GM19467 (cell line): ENCODE measurements around the gene RNU2-63P.
"Not testable (repeated sequence)": the region's sequence is repeated elsewhere in the genome, so short reads cannot be mapped to it uniquely, and the experiment has no call there.

Experiments used
- ATAC-seq: cut with Tn5 transposase; IDR thresholded peaks from one replicate; pipeline ENCODE4 v1.9.1; 2021; ENCODE audit warnings: mild to moderate bottlenecking, moderate library complexity; ENCODE audit not compliant: unreplicated experiment

The RNU2-63P gene

GRCh38 chr2:88016086-88016959, at the start of gene RNU2-63P:
Gene RNU2-63P (minus strand): TSS chr2:88016547.
- ATAC-seq = peak; percentile 75

GRCh38 chr2:88061295-88061694, 44.9 kb upstream of the RNU2-63P start:
- no peak for ATAC-seq

DNA sequence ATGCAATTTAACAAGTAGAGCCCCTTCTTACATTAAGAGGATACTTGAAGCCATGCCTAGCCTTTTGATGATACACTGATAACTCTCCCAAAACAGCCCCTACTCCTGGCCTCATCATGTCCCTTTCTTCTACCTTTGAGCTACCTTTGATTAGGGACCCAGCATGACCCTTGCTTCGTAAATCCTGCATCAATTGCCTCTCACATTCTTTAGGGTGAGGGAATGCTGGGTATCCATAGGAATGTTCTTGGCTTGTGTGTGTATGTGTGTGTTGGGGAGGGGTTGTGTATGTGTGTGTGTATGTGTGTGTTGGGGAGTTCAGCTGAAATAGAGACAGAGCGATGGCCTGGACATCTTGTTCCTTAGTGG, 44.5 kb upstream of the RNU2-63P start:
- no peak for ATAC-seq

DNA sequence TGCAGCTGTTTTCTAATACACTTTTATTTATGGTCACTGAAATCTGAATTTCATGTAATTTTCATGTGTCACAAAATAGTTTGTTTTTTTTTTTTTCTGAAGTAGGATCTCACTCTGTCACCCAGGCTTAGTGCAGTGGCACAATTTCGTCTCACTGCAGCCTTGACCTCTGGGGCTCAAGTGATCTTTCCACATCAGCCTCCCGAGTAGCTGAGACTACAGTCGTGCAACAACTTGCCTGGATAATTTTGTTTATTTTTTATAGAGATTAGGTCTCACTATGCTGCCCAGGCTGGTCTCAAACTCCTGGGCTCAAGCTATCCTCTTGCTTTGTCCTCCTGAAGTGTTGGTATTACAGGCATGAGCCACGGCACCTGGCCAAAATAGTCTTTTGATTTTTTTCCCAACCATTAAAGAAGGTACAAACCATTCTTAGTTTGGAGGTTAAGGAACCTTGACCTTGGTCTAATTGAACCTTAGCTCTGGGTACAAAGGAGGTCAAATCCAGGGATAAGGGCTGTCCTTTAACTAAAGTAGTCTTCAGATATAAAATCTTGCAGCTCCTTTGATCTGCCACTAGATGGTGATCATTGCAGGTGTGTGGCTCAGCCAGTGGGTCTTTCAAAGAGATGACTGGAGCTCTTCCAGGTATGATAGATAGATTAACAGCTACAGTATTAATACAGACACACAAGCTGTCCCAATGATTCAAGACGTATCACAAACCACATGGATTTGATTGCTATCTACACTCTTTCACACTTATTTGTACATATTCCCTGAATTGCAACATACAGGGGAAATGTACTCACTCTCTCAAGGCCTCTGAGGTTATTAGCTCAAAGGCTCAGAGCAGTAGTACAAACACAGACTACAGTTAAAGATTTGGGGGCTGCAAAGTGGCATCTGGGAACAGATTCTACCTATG, 43.9 kb upstream of the RNU2-63P start:
- ATAC-seq = peak; percentile 46

GRCh38 chr2:88058191-88058590, 41.8 kb upstream of the RNU2-63P start:
- ATAC-seq = no peak

- no peak for ATAC-seq
Observed at GRCh38 chr2:88057437-88057844, 41.1 kb upstream of the RNU2-63P start.

DNA sequence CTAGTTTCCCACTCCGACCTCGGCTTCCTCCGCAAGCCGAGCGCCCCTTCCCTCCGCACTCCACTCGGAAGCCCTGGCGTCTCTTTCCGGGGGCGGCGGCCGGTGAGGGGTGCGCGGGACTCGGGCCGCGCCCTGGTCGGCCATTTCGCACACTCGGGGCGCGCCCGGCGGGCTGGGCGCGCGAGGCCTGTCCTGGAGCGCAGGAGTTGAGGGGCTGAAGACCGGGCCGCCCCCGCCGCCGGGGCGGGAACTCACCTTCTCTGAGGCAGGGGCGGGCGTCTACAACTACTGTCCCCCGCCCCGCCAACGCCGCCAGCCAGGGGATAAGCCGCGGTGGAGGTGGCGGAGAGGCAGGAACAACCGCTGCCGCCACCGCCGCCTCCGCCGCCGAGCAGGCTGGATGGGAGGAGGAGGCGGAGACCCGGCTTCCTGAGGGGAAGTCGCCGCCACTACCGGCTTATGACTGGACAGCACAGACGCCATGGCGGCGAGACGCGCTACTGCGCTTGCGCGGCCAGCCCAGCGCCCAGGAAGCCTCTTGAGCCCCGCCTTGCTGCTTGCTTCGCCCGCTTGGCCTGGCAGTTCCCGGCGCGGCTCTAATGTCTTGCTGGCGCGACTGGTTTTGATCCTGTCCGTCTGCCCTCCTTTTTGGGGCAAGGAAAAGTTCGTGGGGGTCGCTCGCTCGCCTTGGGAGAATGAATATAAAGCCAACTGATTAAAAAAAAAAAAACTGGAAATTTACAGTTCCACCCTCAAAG, 39.2 kb upstream of the RNU2-63P start, which contains the start of gene KRCC1:
Gene KRCC1 (minus strand): TSS at position 413 of the 758 bp plus-strand sequence. CDS start 27,220 bp downstream, outside the sequence.
- ATAC-seq = peak; percentile 91

DNA sequence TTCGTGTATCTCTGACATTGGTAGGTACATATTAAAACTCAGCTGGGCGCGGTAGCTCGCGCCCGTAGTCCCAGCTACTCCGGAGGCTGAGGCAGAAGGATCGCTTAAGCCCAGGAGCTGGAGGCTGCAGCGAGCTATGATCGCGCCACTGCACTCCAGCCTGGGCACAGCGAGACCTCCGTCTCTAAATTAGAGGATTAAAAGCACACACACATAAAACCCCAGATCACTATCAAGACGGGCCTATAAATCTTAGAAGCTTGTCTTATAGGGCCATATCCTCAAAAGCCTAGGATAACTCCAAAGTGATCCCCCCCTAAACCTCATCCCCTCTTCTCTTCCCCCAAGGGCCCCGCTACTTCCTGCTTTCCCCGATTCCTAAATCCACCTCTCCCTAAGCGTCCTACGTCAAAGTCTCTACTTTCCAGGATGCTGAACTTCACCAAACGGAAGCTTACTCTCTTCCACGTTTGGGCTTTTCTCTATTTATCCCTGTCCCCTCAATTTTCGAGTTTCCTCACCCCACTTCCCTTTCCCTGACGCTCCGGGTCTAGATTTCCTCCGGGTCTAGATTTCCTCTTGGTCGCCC, 38.5 kb upstream of the RNU2-63P start:
- ATAC-seq = no peak

GRCh38 chr2:88053934-88054781, 37.8 kb upstream of the RNU2-63P start:
- no peak for ATAC-seq

DNA sequence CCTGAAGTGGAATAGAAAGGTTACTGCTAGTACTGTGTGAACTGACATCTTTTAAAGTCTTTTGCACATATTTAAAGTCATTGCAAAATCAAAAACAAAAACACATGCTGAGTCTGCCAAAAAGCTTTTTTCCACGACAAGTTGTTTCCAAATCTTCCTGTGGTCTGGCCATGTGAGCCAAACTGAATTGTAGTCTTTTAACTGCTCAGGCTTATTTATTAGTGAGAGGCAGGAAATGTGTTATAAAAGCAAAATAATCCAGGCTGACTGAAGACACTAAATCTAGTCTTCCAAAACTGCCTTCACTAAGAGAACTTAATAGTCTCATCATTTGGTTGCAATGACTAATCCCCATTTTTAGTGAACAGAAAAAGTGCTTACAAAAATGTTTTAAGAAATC, 36.9 kb upstream of the RNU2-63P start:
- ATAC-seq = no peak

- no peak for ATAC-seq
Observed at GRCh38 chr2:88051792-88052191, 35.4 kb upstream of the RNU2-63P start.

GRCh38 chr2:88049622-88050021, 33.3 kb upstream of the RNU2-63P start:
- ATAC-seq = peak; percentile 46

GRCh38 chr2:88048541-88048940, 32.2 kb upstream of the RNU2-63P start:
- ATAC-seq = no peak

DNA sequence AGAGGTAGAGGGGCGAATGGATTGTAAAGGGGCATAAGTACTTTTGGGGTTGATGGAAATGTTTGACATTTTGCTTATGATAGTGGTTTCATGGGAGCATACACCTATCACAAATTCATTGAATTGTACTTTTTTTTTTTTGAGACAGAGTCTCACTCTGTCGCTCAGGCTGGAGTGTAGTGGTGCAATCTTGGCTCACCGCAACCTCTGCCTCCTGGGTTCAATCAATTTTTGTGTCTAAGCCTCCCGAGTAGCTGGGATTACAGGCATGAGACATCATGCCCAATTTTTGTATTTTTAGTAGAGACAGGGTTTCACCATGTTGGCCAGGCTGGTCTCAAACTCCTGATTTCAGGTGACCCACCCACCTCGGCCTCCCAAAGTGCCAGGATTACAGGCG, 29.2 kb upstream of the RNU2-63P start:
- not testable (repeated sequence) for ATAC-seq

GRCh38 chr2:88042476-88042875, 26.1 kb upstream of the RNU2-63P start:
- no peak for ATAC-seq

GRCh38 chr2:88038263-88039105, 22.1 kb upstream of the RNU2-63P start:
- no peak for ATAC-seq

DNA sequence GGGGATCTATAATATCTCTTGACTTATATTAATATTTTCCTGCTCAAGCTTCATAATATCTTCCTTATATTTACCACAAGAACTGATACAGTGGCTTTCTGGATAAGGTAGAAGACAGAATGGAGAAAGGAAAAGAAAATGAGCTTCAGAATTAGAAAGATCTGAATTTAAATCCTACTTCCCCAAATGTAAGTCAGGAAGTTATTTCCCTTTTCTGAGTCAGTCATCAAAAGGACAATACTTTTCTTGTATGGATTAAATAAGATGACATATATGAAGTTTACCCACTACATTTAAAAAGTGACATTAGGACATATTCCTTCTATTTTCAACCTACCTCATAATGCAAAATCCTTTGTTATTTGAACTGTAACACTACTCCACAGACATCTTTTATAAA, 20.3 kb upstream of the RNU2-63P start:
- ATAC-seq = no peak

DNA sequence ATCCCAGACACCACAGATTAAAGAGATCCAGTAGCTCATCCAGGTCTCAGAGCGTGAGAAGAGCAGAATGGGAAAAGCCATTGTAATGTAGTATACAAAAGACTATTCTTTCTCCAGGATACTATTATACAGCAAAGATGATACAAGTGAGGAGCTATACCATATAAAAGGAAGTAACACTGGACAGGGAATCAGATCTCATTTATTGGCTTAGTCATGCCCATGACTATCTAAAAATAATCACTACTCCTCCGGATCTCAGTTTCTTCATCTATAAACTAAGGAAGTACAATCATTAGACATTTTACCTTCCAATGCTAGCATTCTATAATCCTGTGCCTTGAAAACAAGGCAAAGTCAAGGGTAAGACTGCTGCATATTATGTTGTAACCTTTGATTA, 19.8 kb upstream of the RNU2-63P start:
- no peak for ATAC-seq
